ENCODE data around the gene TRAF2.
"Not testable (repeated sequence)": the region's sequence is repeated elsewhere in the genome, so short reads cannot be mapped to it uniquely, and the experiment has no call there.

The TRAF2 gene

DNA sequence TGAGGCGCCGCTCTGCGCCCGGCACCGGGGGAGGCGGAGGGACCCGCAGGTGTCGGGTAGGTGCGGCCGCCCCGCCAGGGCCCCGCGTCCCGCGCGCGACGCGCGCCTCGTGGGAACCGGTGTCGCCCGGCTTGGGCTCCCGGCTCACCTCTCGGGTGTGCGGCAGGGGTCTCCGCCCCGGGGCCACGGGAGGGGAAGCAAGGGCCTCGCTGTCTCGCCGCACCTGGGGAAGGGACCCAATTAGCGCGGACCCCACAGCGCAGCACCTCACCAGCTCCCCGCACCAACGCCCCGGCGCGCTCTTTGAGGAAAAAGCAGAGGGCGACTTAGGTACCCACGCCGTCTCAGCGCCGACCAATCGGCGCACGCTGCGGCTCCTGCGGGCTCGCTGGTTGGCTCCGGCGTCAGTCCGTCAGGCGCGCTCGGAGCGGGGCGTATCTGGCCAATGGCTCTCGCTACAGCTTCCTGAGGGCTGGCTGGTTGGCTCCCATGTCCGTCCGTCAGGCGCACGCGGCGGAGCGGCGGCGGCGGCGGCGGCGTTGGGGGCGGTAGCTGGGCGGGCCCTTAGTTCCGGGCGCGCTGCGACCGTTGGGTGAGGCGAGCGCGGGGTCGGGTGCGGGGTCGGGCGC, at the start of gene TRAF2:
TRAF2 (plus strand) TSS at position 567 of the 629 bp plus-strand sequence. CDS start 12,225 bp downstream, outside the sequence.
- peak; percentile 97 for DNase-seq

GRCh38 chr9:136837146-136837855, 49.0 kb upstream of the TRAF2 start:
- no peak for DNase-seq

- DNase-seq, result not testable (repeated sequence)
Observed at GRCh38 chr9:136837856-136838277, 48.4 kb upstream of the TRAF2 start.

DNA sequence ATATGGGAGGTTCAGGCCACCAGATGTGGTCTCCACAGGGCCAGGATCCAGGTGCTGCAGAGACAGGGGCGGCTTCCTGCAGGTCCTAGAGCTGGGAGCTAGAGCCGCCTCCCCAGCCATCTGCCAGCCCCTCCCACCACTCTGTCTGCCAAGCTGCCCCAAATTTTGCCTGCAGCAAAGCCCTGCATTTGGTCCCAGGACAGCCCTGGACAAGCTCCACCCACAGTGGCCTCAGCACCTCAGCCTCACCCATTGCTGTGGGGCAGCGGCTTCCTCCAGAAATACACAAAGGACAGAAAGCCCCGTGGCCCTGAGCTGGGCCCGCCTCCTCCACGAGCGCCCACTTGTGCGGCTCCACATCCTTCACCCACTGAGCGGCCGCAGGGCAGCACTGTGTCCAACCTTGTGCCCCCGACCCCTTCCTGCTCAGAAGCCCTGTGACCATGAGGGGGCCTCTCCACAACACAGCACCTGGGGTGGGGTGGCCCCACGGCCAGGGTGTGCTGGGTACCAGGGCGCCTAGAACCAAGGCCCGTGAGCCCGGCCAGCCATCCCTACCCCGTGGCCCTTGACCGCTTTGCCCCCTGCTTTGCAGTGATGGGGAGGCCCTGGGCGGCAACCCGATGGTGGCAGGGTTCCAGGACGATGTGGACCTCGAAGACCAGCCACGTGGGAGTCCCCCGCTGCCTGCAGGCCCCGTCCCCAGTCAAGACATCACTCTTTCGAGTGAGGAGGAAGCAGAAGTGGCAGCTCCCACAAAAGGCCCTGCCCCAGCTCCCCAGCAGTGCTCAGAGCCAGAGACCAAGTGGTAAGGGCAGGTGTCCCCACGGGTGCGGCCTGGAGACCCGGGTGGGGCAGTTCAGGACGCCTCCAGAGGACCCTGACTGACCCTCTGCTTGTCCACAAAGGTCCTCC, 47.7 kb upstream of the TRAF2 start:
- no peak for DNase-seq

DNA sequence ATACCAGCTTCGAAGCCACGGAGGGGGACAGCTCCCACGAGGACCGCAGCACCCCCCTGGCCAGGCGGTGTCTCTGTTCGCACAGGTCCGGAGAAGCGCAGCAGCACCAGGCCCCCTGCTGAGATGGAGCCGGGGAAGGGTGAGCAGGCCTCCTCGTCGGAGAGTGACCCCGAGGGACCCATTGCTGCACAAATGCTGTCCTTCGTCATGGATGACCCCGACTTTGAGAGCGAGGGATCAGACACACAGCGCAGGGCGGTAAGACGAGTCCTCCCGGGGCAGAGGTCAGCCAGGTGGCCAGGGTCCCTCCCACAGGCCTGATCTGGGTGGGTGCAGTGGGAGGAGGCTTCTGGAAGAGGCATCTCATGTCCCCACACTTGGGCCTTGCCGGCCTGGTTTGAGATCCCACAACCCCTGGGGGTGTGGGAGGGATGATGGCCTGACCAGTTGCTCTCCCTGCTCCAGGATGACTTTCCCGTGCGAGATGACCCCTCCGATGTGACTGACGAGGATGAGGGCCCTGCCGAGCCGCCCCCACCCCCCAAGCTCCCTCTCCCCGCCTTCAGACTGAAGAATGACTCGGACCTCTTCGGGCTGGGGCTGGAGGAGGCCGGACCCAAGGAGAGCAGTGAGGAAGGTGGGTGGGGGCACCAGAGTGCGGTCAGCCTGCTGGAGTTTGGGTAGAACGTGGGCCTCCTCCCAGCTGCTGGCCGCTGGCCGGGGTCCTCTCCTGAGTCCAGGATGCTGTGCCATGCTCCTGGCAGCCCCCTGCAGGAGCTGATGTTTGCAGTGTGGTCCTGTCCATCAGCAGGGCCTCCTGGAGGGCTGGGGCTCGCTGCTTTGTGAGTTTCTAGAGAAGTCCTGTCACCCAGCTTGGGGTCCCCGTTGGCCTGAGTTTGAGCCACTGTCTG, 46.8 kb upstream of the TRAF2 start:
- no peak for DNase-seq

- DNase-seq, result no peak
Observed at GRCh38 chr9:136840140-136840876, 46.0 kb upstream of the TRAF2 start.

- no peak for DNase-seq
Observed at GRCh38 chr9:136840877-136841645, 45.3 kb upstream of the TRAF2 start.

- not testable (repeated sequence) for DNase-seq
Observed at GRCh38 chr9:136841646-136842379, 44.5 kb upstream of the TRAF2 start.

DNA sequence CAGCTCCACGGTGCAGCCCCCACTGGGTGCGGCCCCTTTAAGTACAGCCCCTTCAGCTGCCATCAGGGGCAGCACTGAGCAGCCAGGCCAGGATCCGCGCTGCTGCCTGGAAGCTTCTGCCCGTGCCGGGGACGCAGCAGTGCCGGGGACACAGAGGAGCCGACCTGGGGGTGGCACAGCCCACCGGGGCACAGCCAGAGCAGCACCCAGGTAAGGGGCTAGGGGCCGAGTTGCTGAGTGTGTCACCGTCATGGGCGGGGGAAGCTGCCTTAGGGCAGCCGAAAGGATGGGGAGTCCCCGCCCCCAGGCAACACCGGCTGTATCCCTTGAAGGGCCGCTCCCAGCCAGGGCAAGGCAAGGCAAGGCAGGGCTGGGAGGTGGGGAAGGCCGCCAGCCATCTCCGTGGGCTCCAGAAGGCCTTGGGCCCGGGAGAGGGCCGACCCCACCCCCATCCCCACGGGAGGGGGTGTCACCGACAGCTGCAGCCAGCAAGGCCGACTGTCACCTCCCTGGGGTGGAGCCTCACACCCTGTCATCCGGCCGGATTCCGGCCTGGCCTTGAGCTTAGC, 43.9 kb upstream of the TRAF2 start, which contains the start of gene AJM1:
AJM1 (plus strand) TSS at position 99 of the 569 bp plus-strand sequence. CDS start 1,937 bp downstream, outside the sequence.
- DNase-seq, result peak; percentile 80

GRCh38 chr9:136843159-136843800, 43.0 kb upstream of the TRAF2 start:
- DNase-seq, result not testable (repeated sequence)

GRCh38 chr9:136843801-136844740, 42.2 kb upstream of the TRAF2 start:
- DNase-seq, result peak; percentile 66

- no peak for DNase-seq
Observed at GRCh38 chr9:136844761-136845464, 41.4 kb upstream of the TRAF2 start.

GRCh38 chr9:136845465-136846260, 40.7 kb upstream of the TRAF2 start:
- no peak for DNase-seq

DNA sequence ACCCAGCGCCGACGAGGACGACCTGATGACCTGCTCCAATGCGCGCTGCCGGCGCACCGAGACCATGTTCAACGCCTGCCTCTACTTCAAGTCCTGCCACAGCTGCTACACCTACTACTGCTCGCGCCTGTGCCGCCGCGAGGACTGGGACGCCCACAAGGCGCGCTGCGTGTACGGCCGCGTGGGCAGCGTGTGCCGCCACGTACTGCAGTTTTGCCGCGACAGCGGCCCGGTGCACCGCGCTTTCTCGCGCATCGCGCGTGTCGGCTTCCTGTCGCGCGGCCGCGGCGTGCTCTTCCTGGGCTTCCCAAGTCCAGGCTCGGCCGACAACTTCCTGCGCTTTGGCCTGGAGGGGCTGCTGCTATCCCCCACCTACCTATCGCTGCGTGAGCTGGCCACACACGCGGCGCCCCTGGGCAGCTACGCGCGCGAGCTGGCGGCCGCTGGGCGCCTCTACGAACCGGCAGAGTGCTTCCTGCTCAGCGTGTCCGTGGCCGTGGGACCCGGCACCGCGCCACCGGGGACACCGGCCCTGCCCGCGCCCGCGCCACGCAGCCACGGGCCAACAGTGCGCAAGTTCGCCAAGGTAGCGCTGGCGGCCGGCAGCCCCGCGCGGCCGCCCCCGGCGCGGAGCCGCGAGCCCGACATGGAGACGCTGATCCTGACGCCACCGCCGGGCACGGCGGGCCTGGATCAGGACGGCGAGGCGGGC, 39.8 kb upstream of the TRAF2 start:
- DNase-seq, result no peak

GRCh38 chr9:136847088-136847825, 39.1 kb upstream of the TRAF2 start:
- no peak for DNase-seq
